Colonic mucosa (tissue), 4 donors: ENCODE data around the gene ESD. TPM values are rescaled to one million over a fixed set of nuclear protein-coding genes. Genes with fewer than 3 reads are reported as not detected.
"Not testable (repeated sequence)": the region's sequence is repeated elsewhere in the genome, so short reads cannot be mapped to it uniquely, and the experiment has no call there.

ENCODE experiments used
- DNase-seq: peaks from one replicate; pipeline ENCODE4 v3.0.0-alpha.2; 2020
- H3K27ac ChIP-seq: fragments of 200-600 bp; one replicate; pipeline ENCODE4 v1.8.0; 2021
- H3K27me3 ChIP-seq: fragments of 200-600 bp; one replicate; pipeline ENCODE4 v1.8.0; 2021
- H3K36me3 ChIP-seq: fragments of 200-600 bp; one replicate; pipeline ENCODE4 v1.8.0; 2021
- H3K4me1 ChIP-seq: fragments of 200-600 bp; one replicate; pipeline ENCODE4 v1.8.0; 2021; ENCODE audit warnings: mild to moderate bottlenecking
- H3K4me3 ChIP-seq: fragments of 200-600 bp; one replicate; pipeline ENCODE4 v1.8.0; 2021
- H3K9ac ChIP-seq, 2 donors: one replicate each; pipeline ENCODE4 v1.7.0; 2013; ENCODE audit warnings: control low read depth in 2 of 2, low read depth in 2 of 2, low read length in 2 of 2
- H3K9me3 ChIP-seq: fragments of 200-600 bp; one replicate; pipeline ENCODE4 v1.8.0; 2021
- intact Hi-C: fragments of 100-400 bp; cut with DNase I; formaldehyde crosslinking; loops from one replicate; pipeline ENCODE4 v1.14.1; 2022
- total RNA-seq, 2 donors: library from RNA; stranded (reverse); fragmentation: NEBNext Ultra II Directional in 1 of 2; extraction: Animal tissue kit (Norgen Biotek cat#: 25700) in 1 of 2; gene quantifications; one replicate each; pipeline ENCODE4 v1.2.1, GENCODE V29; 2021
- TF ChIP-seq, protein P1 (sequence below): fragments of 200-600 bp; IDR thresholded peaks from one replicate; pipeline ENCODE4 v1.8.0; 2022; ENCODE audit warnings: antibody characterized with exemption, mild to moderate bottlenecking
- donor health status: healthy.
- donor health status: DM: no; HTN: no; CAD: no.
- donor health status: DM: no; HTN: no; CAD: no.

The ESD gene
- total RNA-seq, 2 donors from 2014 or later = 100 to 122 TPM

DNA sequence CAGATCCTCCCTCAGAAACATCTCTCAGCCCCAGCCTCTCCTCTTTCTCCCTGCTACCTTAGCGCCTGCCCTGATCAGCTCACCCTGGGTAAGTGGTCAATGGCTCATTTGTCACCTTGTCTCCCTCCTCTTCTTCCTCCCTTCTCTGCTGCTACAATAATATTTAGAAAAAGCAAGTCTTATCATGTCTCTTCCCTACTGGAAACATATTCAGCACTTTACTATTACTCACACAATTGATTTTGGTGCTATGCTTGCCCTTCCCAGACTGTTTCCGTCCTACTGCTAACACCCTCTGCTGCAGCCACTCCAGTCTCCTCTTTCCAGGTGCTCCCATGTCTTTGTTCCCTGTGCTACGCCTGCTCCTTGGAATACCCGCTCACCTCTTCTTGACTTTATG, 35.8 kb downstream of the ESD start:
- Histone ChIP-seq H3K4me1 (peaks cover 18% of the 10 kb centered on the region), H3K27me3 (no peaks in the 10 kb centered on the region), H3K4me3 (no peak overlapping the region), H3K9ac (no peak overlapping the region), H3K9me3 (no peaks in the 10 kb centered on the region), H3K36me3 (no peaks in the 10 kb centered on the region), H3K27ac (no peak overlapping the region)
- intact Hi-C loops = no loop called here
- TF ChIP-seq, protein P1, sequence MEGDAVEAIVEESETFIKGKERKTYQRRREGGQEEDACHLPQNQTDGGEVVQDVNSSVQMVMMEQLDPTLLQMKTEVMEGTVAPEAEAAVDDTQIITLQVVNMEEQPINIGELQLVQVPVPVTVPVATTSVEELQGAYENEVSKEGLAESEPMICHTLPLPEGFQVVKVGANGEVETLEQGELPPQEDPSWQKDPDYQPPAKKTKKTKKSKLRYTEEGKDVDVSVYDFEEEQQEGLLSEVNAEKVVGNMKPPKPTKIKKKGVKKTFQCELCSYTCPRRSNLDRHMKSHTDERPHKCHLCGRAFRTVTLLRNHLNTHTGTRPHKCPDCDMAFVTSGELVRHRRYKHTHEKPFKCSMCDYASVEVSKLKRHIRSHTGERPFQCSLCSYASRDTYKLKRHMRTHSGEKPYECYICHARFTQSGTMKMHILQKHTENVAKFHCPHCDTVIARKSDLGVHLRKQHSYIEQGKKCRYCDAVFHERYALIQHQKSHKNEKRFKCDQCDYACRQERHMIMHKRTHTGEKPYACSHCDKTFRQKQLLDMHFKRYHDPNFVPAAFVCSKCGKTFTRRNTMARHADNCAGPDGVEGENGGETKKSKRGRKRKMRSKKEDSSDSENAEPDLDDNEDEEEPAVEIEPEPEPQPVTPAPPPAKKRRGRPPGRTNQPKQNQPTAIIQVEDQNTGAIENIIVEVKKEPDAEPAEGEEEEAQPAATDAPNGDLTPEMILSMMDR = no peak
- DNase-seq = no peak

DNA sequence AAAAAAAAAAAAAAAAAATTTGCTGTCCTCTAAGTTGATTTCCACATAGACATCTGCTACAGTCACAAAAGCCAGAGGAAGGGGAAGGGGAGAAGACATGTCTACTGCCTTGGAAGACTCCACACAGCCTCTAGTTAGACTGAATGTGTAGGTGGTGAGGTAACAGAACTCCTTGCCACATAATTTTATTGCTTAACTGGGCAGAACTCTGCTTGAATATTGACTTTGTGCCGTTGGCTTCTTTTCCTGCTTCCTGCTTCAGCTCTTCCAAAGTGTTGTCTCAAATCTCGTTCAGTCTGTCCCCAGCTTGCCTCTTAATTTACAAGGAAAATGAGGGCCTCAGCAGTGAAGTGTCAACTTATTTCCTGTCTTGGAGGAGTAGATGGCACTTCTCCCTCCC, 37.1 kb downstream of the ESD start:
- no peaks in the 10 kb centered on the region for H3K36me3 ChIP-seq
- no peak overlapping the region for H3K9ac ChIP-seq
- H3K4me1 ChIP-seq = peaks cover 18% of the 10 kb centered on the region
- no peaks in the 10 kb centered on the region for H3K27me3 ChIP-seq
- H3K27ac ChIP-seq = peak overlapping the region; percentile 39
- intact Hi-C loops = no loop called here
- DNase-seq = peak; percentile 66
- TF ChIP-seq, protein P1 = no peak
- H3K4me3 ChIP-seq = no peak overlapping the region
- H3K9me3 ChIP-seq = no peaks in the 10 kb centered on the region

DNA sequence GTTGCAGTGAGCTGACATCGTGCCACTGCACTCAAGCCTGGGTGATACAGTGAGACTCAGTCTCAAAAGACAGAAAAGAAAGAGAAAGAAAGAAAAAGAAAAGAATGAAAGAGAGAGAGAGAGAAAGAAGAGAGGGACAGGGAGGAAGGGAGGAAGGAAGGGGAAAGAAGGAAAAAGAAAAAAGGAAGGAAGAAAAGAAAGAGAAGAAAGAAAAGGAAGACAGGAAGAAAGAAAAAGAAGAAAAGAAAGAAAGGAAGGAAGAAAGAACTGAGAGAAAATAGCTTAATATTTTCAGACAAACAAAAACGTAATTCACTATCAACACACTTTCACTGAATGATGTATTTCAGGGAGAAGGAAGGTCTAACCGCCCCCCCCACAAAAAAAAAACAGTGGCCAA, 39.3 kb downstream of the ESD start:
- intact Hi-C loops = no loop called here
- no peak overlapping the region for H3K4me3 ChIP-seq
- TF ChIP-seq, protein P1 = no peak
- no peak for DNase-seq
- no peaks in the 10 kb centered on the region for H3K36me3 ChIP-seq
- H3K4me1 ChIP-seq = peaks cover 18% of the 10 kb centered on the region
- H3K9ac ChIP-seq = no peak overlapping the region
- H3K27me3 ChIP-seq = no peaks in the 10 kb centered on the region
- H3K27ac ChIP-seq = no peak overlapping the region
- no peaks in the 10 kb centered on the region for H3K9me3 ChIP-seq

DNA sequence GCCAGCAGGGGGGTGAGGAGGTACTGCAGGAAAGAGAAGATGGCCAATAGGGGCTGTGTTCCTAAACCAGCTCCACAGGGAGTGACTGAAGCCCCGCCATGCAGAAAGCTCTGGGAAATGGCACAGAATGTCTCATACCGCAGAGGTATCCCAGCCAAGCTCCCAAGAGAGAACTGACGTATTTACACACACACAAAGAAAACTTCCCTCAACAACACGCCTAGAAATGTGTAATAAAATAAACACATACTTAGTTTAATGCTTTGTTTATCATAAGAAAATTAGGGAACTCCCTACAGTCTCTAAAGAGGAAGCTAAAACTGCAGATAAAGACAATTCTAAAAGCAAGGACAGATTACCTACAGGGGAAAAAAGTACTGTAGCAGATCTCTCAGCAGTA, 40.0 kb downstream of the ESD start:
- H3K36me3 ChIP-seq = no peaks in the 10 kb centered on the region
- intact Hi-C loops = no loop called here
- no peak overlapping the region for H3K9ac ChIP-seq
- peaks cover 18% of the 10 kb centered on the region for H3K4me1 ChIP-seq
- TF ChIP-seq, protein P1 = no peak
- H3K4me3 ChIP-seq = no peak overlapping the region
- H3K9me3 ChIP-seq = no peaks in the 10 kb centered on the region
- peak overlapping the region; percentile 7 for H3K27ac ChIP-seq
- no peaks in the 10 kb centered on the region for H3K27me3 ChIP-seq
- no peak for DNase-seq

DNA sequence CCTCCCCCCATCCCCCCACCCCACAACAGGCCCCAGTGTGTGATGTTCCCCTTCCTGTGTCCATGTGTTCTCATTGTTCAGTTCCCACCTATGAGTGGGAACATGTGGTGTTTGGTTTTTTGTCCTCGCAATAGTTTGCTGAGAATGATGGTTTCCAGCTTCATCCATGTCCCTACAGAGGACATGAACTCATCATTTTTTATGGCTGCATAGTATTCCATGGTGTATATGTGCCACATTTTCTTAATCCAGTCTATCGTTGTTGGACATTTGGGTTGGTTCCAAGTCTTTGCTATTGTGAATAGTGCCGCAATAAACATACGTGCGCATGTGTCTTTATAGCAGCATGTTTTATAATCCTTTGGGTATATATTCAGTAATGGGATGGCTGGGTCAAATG, 41.5 kb downstream of the ESD start:
- H3K9me3 ChIP-seq, DNase-seq, H3K27me3 ChIP-seq, H3K27ac ChIP-seq, H3K36me3 ChIP-seq, H3K4me3 ChIP-seq, intact Hi-C loops, H3K9ac ChIP-seq: not testable (repeated sequence)
- peaks cover 18% of the 10 kb centered on the region for H3K4me1 ChIP-seq

DNA sequence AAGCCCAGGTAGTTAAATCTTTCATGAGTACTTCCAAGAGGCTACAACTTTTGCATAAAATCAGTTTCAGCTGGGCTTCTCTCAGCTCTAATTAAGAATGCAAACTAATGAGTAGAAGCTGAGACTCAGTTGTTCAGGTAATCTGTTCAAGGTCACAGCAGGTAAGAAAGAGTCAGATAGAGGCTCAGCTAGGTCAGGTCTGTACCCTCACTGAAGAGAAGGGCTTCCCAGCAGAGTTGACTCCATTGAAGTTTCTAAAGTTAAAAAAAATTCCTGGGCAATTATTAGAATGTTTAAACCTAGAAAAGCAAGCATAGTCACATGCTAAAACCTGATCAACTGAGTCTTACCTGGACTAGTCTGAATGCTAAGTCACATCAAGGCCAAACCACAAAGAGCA, 42.1 kb downstream of the ESD start:
- no peaks in the 10 kb centered on the region for H3K27me3 ChIP-seq
- intact Hi-C loops = no loop called here
- no peak overlapping the region for H3K4me3 ChIP-seq
- TF ChIP-seq, protein P1 = no peak
- DNase-seq = no peak
- no peak overlapping the region for H3K9ac ChIP-seq
- no peaks in the 10 kb centered on the region for H3K36me3 ChIP-seq
- H3K9me3 ChIP-seq = no peaks in the 10 kb centered on the region
- peaks cover 18% of the 10 kb centered on the region for H3K4me1 ChIP-seq
- no peak overlapping the region for H3K27ac ChIP-seq
